Adrenal gland (tissue), 5 donors: ENCODE data around the gene STAB2.

Source experiments
- POLR2A ChIP-seq, 2 donors: fragments of 450-650 bp; IDR thresholded peaks; one replicate each; pipeline ENCODE4 v1.6.1; 2017; ENCODE audit warnings: antibody characterized with exemption in 2 of 2, mild to moderate bottlenecking in 2 of 2, moderate library complexity in 1 of 2
- TF ChIP-seq, protein P1 (sequence below), 6 experiments: fragments of 450-650 bp in 4 of 6; fragments of 200-600 bp in 2 of 6; sonication (generic) in 1 of 6; IDR thresholded peaks; 1 replicate in 5 of 6; 2 replicates in 1 of 6; pipeline versions ENCODE4 v1.5.1 to v1.8.0; 2016 to 2021; ENCODE audit warnings: antibody characterized with exemption in 6 of 6, mild to moderate bottlenecking in 2 of 6, moderate library complexity in 1 of 6
- donor health status: DM: no; HTN: no; CAD: no.

DNA sequence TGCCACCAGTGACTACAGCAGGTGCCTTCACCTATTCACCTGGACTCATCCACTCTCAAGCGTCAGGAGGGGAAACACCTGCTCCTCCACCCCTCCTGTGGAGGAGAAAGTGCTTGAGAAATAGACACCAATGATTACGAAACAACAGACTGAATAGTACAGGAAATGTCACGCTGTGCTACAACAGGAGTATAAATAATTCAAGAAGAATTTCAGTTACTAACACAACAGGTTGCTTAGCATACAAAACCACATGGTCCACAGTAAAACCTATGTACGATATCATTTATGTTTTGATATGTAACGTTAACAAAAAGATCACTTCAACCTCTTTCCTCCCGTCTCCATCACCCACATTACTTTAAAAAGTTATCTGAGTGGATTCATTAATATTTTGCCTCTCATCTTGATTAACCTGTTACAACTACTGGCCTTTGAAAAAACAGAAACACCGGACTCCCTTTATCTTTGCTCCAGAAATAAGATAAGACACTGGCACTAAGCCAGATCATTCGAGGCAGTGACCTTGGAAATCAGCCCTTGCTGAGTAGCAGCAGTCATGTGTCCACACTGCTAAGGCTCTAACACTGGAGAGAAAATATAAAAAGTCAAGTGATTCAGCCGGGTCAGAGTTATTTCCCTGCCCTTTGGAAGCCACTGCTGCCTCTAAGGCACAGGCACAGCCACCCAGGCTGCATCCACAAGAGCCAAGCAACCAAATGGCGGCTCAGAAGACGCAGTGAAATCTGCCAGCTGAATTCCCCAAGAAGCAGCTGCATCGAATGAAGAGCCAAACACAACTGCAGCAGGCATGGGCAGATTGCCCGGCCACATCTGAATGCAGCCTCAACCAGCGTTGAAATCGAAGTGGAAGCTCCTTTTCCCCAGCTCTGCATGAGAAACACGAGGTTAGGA is 213.0 kb downstream of the STAB2 start:
- TF ChIP-seq, protein P1, sequence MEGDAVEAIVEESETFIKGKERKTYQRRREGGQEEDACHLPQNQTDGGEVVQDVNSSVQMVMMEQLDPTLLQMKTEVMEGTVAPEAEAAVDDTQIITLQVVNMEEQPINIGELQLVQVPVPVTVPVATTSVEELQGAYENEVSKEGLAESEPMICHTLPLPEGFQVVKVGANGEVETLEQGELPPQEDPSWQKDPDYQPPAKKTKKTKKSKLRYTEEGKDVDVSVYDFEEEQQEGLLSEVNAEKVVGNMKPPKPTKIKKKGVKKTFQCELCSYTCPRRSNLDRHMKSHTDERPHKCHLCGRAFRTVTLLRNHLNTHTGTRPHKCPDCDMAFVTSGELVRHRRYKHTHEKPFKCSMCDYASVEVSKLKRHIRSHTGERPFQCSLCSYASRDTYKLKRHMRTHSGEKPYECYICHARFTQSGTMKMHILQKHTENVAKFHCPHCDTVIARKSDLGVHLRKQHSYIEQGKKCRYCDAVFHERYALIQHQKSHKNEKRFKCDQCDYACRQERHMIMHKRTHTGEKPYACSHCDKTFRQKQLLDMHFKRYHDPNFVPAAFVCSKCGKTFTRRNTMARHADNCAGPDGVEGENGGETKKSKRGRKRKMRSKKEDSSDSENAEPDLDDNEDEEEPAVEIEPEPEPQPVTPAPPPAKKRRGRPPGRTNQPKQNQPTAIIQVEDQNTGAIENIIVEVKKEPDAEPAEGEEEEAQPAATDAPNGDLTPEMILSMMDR (IDR thresholded peaks at IDR 0.05): no peak
- TF ChIP-seq POLR2A (IDR thresholded peaks at IDR 0.05): peak in 1 of 2 donors; percentile 72
